Colonic mucosa (tissue), 4 donors: ENCODE results near the gene ESRRG. TPM values are rescaled to one million over a fixed set of nuclear protein-coding genes. Genes with fewer than 3 reads are reported as not detected.

Experiments
- DNase-seq: peaks from one replicate; pipeline ENCODE4 v3.0.0-alpha.2; 2020
- H3K27ac ChIP-seq: fragments of 200-600 bp; one replicate; pipeline ENCODE4 v1.8.0; 2021
- H3K27me3 ChIP-seq: fragments of 200-600 bp; one replicate; pipeline ENCODE4 v1.8.0; 2021
- H3K36me3 ChIP-seq: fragments of 200-600 bp; one replicate; pipeline ENCODE4 v1.8.0; 2021
- H3K4me1 ChIP-seq: fragments of 200-600 bp; one replicate; pipeline ENCODE4 v1.8.0; 2021; ENCODE audit warnings: mild to moderate bottlenecking
- H3K4me3 ChIP-seq: fragments of 200-600 bp; one replicate; pipeline ENCODE4 v1.8.0; 2021
- H3K9ac ChIP-seq, 2 donors: one replicate each; pipeline ENCODE4 v1.7.0; 2013; ENCODE audit warnings: control low read depth in 2 of 2, low read depth in 2 of 2, low read length in 2 of 2
- H3K9me3 ChIP-seq: fragments of 200-600 bp; one replicate; pipeline ENCODE4 v1.8.0; 2021
- intact Hi-C: fragments of 100-400 bp; cut with DNase I; formaldehyde crosslinking; loops from one replicate; pipeline ENCODE4 v1.14.1; 2022
- total RNA-seq, 2 donors: library from RNA; stranded (reverse); fragmentation: NEBNext Ultra II Directional in 1 of 2; extraction: Animal tissue kit (Norgen Biotek cat#: 25700) in 1 of 2; gene quantifications; one replicate each; pipeline ENCODE4 v1.2.1, GENCODE V29; 2021
- TF ChIP-seq, protein P1 (sequence below): fragments of 200-600 bp; IDR thresholded peaks from one replicate; pipeline ENCODE4 v1.8.0; 2022; ENCODE audit warnings: antibody characterized with exemption, mild to moderate bottlenecking
- donor health status: healthy.
- donor health status: DM: no; HTN: no; CAD: no.
- donor health status: DM: no; HTN: no; CAD: no.

Gene ESRRG
- total RNA-seq, 2 donors from 2014 or later, result 0.10 to 0.27 TPM

DNA sequence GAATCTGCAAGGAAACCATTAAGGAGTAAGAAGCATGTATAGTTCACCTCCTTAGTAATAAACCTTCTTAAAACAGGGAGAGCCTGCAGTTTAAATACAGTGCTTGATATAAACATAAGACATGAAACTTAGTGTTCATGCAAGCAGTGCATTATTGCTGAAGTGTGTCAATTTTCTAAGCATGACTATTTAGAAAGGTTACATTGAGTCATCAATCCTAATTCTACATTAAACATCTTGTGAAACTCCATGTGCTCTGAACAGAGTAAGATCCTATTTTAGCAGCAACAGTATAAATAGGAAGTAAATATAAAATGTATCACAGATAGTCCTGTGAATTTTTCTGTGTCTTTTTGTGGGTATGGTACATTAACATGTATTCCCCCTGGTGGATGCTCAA is 135.5 kb downstream of the ESRRG start:
- Histone ChIP-seq H3K36me3 (no peaks in the 10 kb centered on the region), H3K9ac (no peak overlapping the region)
- intact Hi-C loops, result no loop called here

DNA sequence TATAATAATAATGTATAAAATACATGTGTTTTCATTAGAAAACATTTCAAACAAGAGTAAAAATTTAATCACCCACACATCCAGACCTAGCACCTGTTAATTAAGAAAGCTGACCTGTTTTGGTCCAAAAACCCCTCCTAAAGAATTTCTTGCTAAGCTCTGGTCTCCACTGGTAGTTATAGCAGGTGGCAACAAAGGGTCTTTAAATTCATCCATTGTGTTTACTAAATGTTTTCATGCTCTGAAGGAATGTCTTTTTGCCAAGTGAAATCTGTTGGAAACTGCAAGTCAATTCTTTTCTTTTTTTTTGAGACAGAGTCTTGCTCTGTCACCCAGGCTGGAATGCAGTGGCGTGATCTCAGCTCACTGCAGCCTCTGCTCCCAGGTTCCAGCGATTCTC is 141.1 kb downstream of the ESRRG start:
- Histone ChIP-seq H3K4me3 (no peak overlapping the region), H3K36me3 (no peaks in the 10 kb centered on the region), H3K27me3 (no peaks in the 10 kb centered on the region), H3K9me3 (no peaks in the 10 kb centered on the region), H3K27ac (no peak overlapping the region), H3K4me1 (no peaks in the 10 kb centered on the region), H3K9ac (no peak overlapping the region)
- TF ChIP-seq, protein P1, sequence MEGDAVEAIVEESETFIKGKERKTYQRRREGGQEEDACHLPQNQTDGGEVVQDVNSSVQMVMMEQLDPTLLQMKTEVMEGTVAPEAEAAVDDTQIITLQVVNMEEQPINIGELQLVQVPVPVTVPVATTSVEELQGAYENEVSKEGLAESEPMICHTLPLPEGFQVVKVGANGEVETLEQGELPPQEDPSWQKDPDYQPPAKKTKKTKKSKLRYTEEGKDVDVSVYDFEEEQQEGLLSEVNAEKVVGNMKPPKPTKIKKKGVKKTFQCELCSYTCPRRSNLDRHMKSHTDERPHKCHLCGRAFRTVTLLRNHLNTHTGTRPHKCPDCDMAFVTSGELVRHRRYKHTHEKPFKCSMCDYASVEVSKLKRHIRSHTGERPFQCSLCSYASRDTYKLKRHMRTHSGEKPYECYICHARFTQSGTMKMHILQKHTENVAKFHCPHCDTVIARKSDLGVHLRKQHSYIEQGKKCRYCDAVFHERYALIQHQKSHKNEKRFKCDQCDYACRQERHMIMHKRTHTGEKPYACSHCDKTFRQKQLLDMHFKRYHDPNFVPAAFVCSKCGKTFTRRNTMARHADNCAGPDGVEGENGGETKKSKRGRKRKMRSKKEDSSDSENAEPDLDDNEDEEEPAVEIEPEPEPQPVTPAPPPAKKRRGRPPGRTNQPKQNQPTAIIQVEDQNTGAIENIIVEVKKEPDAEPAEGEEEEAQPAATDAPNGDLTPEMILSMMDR, result no peak
- DNase-seq, result no peak
- intact Hi-C loops, result no loop called here

More for the DNA sequence above, 135.5 kb downstream of the ESRRG start:
- Histone ChIP-seq H3K4me3 (no peak overlapping the region), H3K9me3 (no peaks in the 10 kb centered on the region), H3K27me3 (no peaks in the 10 kb centered on the region), H3K27ac (no peak overlapping the region), H3K4me1 (no peaks in the 10 kb centered on the region)
- TF ChIP-seq, protein P1, result no peak
- no peak for DNase-seq

DNA sequence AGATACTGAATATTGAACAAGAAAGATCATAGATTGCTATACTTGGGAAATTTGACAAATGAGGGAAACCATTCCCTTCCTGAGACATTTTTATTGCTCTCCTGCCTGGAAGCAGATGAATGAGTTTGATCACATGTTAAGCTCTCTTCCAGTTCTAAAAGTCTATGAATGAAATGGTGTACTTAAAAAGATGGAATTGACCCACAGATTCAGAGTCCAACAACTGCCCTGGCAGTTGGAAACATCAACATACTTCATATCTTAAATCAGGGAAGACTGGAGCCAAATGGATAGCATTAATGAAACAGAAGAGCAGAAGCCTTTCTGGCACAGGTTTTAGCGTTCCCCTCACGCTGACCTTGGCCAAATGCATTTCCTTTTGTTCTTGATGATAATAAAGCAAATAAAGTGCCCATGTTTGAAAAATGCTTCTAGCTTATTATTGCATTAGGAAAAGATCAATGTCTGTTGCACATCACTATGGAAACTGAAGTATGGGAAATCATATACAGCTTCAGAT is 142.6 kb downstream of the ESRRG start:
- no peak overlapping the region for H3K9ac ChIP-seq

DNA sequence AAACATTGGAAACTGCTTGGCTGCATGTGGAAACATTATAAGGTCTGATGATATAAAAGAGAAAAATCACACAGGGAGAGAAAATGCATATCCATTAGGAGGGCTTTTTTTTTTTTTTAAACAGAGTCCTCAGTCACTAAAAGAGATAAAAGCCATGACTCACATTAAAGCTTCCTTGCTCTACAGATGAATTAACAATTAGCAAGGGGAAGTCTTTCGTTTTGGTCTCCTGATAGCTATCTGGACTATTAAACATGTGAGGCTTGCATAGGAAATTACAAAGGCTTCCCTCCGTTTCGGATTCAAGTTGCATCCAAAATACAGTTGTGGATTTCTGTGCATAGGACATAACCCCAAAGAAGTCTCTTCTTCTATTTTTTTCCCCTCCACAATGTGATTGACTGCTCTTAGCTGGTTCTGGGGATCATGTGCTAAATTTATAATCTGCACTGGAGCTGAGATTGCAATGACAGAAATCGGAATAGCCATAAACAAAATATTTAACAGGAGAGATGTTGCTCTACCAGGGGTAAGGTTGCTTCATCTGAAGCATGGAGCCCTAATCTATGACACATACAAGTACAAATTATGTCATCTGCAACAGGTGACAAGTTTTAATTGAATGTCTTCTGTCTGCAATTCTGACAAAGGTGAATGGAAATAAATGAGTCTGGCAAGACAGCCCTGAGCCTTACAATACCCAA is 146.8 kb downstream of the ESRRG start:
- H3K9me3 ChIP-seq, result no peaks in the 10 kb centered on the region
- H3K9ac ChIP-seq, result no peak overlapping the region
- H3K4me1 ChIP-seq, result no peaks in the 10 kb centered on the region
- H3K27me3 ChIP-seq, result no peaks in the 10 kb centered on the region
- TF ChIP-seq, protein P1, result no peak
- no peak overlapping the region for H3K4me3 ChIP-seq
- DNase-seq, result no peak
- H3K27ac ChIP-seq, result no peak overlapping the region
- no peaks in the 10 kb centered on the region for H3K36me3 ChIP-seq
- intact Hi-C loops, result no loop called here

More for the DNA sequence above, 142.6 kb downstream of the ESRRG start:
- H3K4me3 ChIP-seq, result no peak overlapping the region
- H3K27me3 ChIP-seq, result no peaks in the 10 kb centered on the region
- TF ChIP-seq, protein P1, result no peak
- intact Hi-C loops, result no loop called here
- H3K27ac ChIP-seq, result no peak overlapping the region
- no peaks in the 10 kb centered on the region for H3K36me3 ChIP-seq
- H3K4me1 ChIP-seq, result no peaks in the 10 kb centered on the region
- H3K9me3 ChIP-seq, result no peaks in the 10 kb centered on the region
- DNase-seq, result no peak

DNA sequence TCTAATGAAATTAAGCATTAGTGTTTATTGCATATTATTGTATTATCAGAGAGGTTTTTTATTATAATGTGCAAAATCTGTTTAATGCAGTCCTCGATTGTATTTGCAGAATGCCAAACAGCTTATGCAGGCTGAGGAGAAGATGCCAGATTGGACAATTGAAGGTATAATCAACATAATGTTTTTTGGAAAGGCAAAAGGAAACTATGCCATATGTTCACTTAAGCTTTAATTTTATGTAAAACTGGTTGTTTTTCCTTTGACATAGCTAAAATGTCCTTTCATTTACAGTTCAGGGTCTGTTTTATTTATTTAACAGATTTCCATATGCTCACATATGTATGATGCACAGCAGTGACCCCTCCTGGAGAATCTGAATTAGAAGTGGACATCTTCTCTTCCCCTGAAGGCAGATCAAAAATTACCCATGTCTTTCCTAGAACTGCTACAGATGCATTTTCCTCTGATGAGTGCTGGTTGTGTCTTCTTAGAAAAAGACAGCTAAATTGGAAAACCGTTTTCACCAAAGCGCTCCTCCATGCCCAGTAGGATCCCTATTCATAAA is 156.5 kb downstream of the ESRRG start:
- Histone ChIP-seq H3K4me3 (no peak overlapping the region), H3K9ac (no peak overlapping the region), H3K27ac (no peak overlapping the region), H3K9me3 (no peaks in the 10 kb centered on the region), H3K4me1 (no peaks in the 10 kb centered on the region), H3K27me3 (no peaks in the 10 kb centered on the region), H3K36me3 (no peaks in the 10 kb centered on the region)
- TF ChIP-seq, protein P1, result no peak
- no peak for DNase-seq
- intact Hi-C loops, result no loop called here
